HG03135 (cell line): ENCODE data around the gene FBXO3.
"Not testable (repeated sequence)": the region's sequence is repeated elsewhere in the genome, so short reads cannot be mapped to it uniquely, and the experiment has no call there.

Source experiments
- ATAC-seq: cut with Tn5 transposase; IDR thresholded peaks from one replicate; pipeline ENCODE4 v1.9.1; 2021; ENCODE audit warnings: mild to moderate bottlenecking, moderate library complexity; ENCODE audit not compliant: unreplicated experiment

Gene FBXO3, protein sequence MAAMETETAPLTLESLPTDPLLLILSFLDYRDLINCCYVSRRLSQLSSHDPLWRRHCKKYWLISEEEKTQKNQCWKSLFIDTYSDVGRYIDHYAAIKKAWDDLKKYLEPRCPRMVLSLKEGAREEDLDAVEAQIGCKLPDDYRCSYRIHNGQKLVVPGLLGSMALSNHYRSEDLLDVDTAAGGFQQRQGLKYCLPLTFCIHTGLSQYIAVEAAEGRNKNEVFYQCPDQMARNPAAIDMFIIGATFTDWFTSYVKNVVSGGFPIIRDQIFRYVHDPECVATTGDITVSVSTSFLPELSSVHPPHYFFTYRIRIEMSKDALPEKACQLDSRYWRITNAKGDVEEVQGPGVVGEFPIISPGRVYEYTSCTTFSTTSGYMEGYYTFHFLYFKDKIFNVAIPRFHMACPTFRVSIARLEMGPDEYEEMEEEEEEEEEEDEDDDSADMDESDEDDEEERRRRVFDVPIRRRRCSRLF

GRCh38 chr11:33773987-33774735 is at the start of gene FBXO3:
FBXO3 (minus strand) TSS chr11:33774520; CDS start chr11:33774497, 23 bp downstream.
- ATAC-seq, result peak; percentile 67

DNA sequence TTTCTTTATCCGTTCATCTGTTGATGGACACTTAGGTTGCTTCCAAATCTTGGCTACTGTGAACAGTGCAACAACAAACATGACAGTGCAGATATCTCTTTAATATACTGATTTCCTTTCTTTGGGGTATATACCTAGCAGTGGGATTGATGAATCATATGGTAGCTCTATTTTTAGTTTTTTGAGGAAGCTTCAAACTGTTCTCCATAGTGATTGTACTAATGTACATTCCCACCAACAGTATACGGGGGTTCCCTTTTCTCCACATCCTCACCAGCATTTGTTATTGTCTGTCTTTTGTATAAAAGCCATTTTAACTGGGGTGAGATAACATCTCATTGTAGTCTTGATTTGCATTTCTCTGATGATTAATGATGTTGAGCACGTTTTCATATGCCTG is 48.7 kb upstream of the FBXO3 start:
- ATAC-seq, result not testable (repeated sequence)

- no peak for ATAC-seq
Measured at GRCh38 chr11:33819278-33820035, 45.1 kb upstream of the FBXO3 start.

- no peak for ATAC-seq
Measured at GRCh38 chr11:33808228-33808828, 34.0 kb upstream of the FBXO3 start.

DNA sequence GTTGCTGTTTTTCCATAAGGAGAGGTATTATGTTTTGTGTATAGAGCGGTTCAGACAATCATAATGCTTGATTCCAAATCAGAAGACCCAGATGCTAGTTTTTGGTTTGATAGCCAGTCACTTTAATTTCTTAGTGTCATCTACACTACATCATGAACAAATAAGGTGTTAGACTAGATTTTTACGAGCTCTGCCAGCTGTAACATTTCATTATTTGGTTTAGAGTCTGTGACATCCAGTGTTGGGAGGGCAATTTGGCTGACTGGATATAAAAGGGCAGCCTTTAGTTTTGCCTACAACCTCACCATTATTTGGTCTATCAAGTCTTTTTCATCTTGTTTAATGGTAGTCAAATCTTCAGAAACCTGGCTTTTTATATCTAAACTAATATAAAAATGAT is 30.2 kb upstream of the FBXO3 start:
- no peak for ATAC-seq

GRCh38 chr11:33802194-33802950 is 28.1 kb upstream of the FBXO3 start:
- peak; percentile 46 for ATAC-seq

DNA sequence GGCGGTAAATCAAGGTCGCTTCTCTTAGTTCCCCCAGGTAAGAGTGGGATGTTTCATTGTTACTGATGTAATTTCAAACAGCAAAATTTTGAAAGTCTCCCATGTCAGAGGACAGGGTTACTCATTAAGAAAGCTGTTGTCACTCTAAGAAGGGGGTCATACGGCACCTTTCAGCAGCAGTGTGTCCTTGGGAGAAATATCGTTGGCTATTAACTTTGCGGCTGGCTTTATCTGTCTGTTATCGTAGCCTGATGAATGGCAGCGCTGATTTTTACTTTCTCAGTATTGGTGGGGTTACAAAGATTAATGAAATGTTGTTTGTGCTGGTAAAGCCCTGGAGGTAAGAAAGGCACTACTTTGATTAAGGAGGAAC is 27.5 kb upstream of the FBXO3 start:
- peak; percentile 75 for ATAC-seq

GRCh38 chr11:33797879-33798278 is 23.6 kb upstream of the FBXO3 start:
- ATAC-seq, result no peak

- ATAC-seq, result no peak
Measured at GRCh38 chr11:33790040-33790439, 15.7 kb upstream of the FBXO3 start.

DNA sequence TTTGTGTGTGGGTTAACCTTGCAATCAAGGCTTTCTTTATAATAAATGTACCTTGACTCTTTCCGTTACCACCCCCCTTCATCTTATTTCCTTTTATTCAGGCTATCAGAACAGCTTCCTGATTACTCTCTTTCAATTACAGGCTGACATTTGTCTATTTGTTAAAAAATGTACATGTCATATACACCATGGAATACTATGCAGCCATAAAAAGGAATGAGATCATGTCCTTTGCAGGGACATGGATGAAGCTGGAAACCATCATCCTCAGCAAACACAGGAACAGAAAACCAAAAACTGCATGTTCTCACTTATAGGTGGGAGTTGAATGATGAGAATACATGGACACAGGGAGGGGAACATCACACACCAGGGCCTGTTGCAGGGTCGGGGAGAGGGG is 13.8 kb upstream of the FBXO3 start:
- not testable (repeated sequence) for ATAC-seq

DNA sequence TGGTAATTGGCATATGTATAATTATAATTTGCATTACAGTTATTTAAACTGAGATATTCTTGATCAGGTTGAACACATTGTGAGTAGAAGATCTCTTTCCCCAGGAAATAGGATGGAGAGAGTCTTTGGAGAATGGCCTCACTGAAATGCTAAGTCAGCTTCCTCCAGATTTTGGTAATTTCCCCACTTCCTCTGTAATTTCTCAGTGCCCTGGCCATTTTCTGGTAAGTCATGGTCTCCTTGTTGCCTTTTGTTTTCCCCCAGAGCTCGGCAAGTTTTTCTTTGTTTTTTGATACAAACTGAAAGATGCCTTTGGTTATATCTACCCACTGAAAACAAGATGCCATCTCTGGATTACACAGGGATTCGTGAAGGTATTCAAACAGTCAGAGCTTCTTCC is 12.8 kb upstream of the FBXO3 start:
- ATAC-seq, result no peak

DNA sequence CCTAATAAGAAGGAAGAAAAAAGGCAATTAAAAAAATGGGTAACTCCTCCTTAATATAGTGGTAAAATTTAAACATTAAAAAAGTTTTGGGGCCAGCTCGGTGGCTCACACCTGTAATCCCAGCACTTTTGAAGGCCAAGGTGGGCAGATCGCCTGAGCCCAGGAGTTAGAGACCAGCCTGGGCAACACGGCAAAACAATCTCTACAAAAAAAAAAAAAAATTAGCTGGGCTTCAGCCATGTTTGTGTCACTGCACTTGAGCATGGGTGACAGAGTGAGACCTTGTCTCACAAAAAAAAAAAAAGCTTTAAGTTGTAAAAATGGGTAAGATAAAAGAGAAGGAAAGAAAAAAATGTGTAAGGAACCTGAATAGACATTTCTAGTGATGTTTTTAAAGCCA is 11.3 kb upstream of the FBXO3 start:
- ATAC-seq, result no peak

- ATAC-seq, result no peak
Measured at GRCh38 chr11:33779849-33780528, 5.7 kb upstream of the FBXO3 start.

DNA sequence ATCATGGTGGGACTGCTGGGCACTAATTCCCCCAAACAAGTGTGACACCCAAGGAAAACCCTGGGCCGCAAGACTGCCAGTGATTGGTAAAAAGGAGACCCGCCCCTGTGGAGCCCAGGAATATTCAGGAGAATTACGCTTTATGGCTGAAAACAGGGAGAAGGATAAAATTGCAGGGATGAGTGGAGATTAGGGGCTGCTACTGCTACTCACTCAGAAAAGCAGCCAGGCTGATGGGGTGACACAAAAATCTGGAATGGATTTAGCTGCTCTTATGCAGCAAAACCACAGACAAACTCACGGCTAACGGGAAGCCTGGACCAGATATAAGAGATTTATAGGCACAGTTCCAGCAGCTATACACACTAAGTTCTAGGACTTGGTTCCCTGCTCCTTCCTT is 4.4 kb upstream of the FBXO3 start:
- ATAC-seq, result no peak

GRCh38 chr11:33777906-33778305 is 3.6 kb upstream of the FBXO3 start:
- ATAC-seq, result no peak

GRCh38 chr11:33775832-33776470 is 1.6 kb upstream of the FBXO3 start:
- ATAC-seq, result peak; percentile 31

- no peak for ATAC-seq
Measured at GRCh38 chr11:33775467-33775807, 1.1 kb upstream of the FBXO3 start.

DNA sequence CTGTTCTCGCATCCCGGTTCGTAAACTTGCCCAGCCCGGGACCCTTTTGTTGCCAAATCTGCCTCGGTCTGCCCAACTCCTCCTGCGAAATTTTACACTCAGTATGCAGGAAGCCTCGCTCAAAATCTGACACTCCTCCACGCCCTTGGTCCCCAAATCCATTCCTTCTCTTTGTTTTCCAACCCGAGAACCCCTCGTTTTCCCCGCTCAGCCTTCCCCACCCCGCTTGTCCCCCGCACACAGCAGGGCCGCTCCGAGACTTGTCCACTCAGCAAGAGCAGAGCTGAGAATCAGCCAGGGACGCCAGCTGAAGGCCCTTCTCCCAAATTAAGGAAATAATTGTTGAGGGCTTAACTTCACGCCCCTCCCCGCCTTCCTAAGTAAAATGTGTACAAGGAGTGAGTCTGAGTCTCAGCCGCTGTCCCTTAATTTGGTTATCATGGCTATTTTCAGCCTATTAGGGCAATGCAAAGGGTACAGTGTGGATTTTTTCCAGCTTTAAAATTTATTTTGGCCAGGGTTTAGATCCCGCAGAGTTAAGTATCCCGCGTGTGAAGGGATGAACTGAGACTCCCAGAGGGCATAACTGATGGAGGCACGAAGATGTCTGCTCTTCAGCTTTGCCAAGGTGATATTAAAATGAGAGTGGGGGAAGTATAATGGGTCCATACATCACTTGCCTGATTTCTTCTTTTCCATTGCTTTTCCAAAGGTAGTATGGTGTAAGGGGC is 581 bp upstream of the FBXO3 start:
- peak; percentile 8 for ATAC-seq
